BJ (cell line): ENCODE results near the gene SLC2A6. TPM values are rescaled to one million over a fixed set of nuclear protein-coding genes. Genes with fewer than 3 reads are reported as not detected.

Source experiments
- CTCF ChIA-PET: fragments of 350-600 bp; formaldehyde crosslinking; extraction: SDS; loops from one replicate; lab custom pipeline; 2021; ENCODE audit warnings: antibody characterized with exemption, inconsistent platforms; lab: Yijun Ruan, JAX
- POLR2A ChIA-PET: fragments of 300-600 bp; sonication (Branson Sonifier 250); formaldehyde crosslinking; extraction: SDS; loops from one replicate; lab custom pipeline; 2021; ENCODE audit warnings: antibody characterized with exemption; lab: Charles Lee
- DNase-seq: peaks from one replicate; pipeline ENCODE4 v3.0.0-alpha.2; 2011; ENCODE audit warnings: low read depth
- H3K27me3 ChIP-seq: 2 replicates; pipeline ENCODE4 v1.6.0; 2011; ENCODE audit warnings: low read length; ENCODE audit not compliant: control insufficient read depth, insufficient read depth
- H3K36me3 ChIP-seq: 2 replicates; pipeline ENCODE4 v1.5.1; 2011; ENCODE audit warnings: low read length; ENCODE audit not compliant: control insufficient read depth, insufficient read depth
- H3K4me3 ChIP-seq: 2 replicates; pipeline ENCODE4 v1.5.1; 2011; ENCODE audit warnings: low read depth, mild to moderate bottlenecking, control low read depth, low read length
- CTCF ChIP-seq: IDR thresholded peaks from 2 replicates; pipeline ENCODE4 v1.5.1; 2011; ENCODE audit warnings: low read depth, mild to moderate bottlenecking, control low read depth, inconsistent platforms, low read length, moderate library complexity; ENCODE audit not compliant: insufficient read depth
- polyA plus RNA-seq: library from polyadenylated mRNA; depleted of rRNA; stranded (reverse); fragments of >200 nt; gene quantifications from 2 replicates; pipeline ENCODE4 v1.2.3, GENCODE V29; 2011

Gene SLC2A6
- polyA plus RNA-seq, 1 experiment: 9.0 TPM

- ChIA-PET POLR2A (no interaction called here), CTCF (interaction anchor here (1.1 kb wide), 1 partner anchor 40 kb away, joined by 3 read pairs; no protein-coding TSS in a partner anchor)
- Histone ChIP-seq H3K4me3 (no peak overlapping the region), H3K27me3 (peaks cover 25% of the 10 kb centered on the region), H3K36me3 (no peaks in the 10 kb centered on the region)
- TF ChIP-seq CTCF: no peak
- no peak for DNase-seq
Measured at GRCh38 chr9:133526721-133527321, 47.9 kb upstream of the SLC2A6 start.

- ChIA-PET CTCF (no interaction called here), POLR2A (no interaction called here)
- no peaks in the 10 kb centered on the region for H3K36me3 ChIP-seq
- no peak overlapping the region for H3K4me3 ChIP-seq
- no peak for DNase-seq
- H3K27me3 ChIP-seq: peaks cover 23% of the 10 kb centered on the region
- no peak for TF ChIP-seq CTCF
Measured at GRCh38 chr9:133525677-133526076, 46.8 kb upstream of the SLC2A6 start.

- Histone ChIP-seq H3K36me3 (no peaks in the 10 kb centered on the region), H3K4me3 (no peak within 1 kb of the TSS), H3K27me3 (peaks cover 23% of the 10 kb centered on the region)
- ChIA-PET CTCF (no interaction called here), POLR2A (no interaction called here)
- DNase-seq: no peak
- TF ChIP-seq CTCF: no peak
Measured at GRCh38 chr9:133524679-133525228, 45.9 kb upstream of the SLC2A6 start, which contains the start of gene MYMK. TSS of gene MYMK (minus strand) at chr9:133524959. CDS start at chr9:133524844, 115 bp downstream.

GRCh38 chr9:133524146-133524545, 45.2 kb upstream of the SLC2A6 start:
- ChIA-PET POLR2A (no interaction called here), CTCF (no interaction called here)
- DNase-seq: no peak
- Histone ChIP-seq H3K4me3 (no peak overlapping the region), H3K27me3 (peaks cover 20% of the 10 kb centered on the region), H3K36me3 (no peaks in the 10 kb centered on the region)
- TF ChIP-seq CTCF: no peak

GRCh38 chr9:133523106-133523505, 44.2 kb upstream of the SLC2A6 start:
- Histone ChIP-seq H3K36me3 (no peaks in the 10 kb centered on the region), H3K4me3 (no peak overlapping the region), H3K27me3 (peaks cover 10% of the 10 kb centered on the region)
- TF ChIP-seq CTCF: no peak
- POLR2A ChIA-PET: no interaction called here
- CTCF ChIA-PET: interaction anchor here (0.9 kb wide), 1 partner anchor 337 kb away, joined by 3 read pairs; no protein-coding TSS in a partner anchor
- no peak for DNase-seq
